ENCODE measurements around the gene TMTC4.
A peak's percentile ranks its signal among the peaks of the same experiment; 100 is the strongest.
"Not testable (repeated sequence)": the region's sequence is repeated elsewhere in the genome, so short reads cannot be mapped to it uniquely, and the experiment has no call there.

The TMTC4 gene

DNA sequence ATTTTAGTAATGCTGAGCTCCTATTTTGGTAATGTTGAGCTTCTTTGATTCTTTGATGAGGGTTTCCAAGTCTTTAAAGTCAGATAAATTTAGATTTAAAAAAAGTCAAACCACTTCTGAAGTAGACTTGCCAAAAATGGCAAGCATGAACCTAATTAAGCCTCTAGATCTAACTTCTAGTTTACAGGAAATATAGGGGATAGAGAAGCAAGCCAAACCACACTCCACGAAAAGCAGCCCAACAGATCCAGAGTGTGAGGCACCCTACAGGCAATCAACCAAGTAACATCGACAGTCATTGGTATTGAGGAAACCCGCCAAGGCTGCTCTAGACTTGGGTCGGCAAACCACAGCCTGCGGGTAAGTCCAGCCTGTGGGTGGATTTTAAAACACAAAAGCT, 89.7 kb downstream of the TMTC4 start:
- no peak for DNase-seq (ENCODE audit: low read depth)

- DNase-seq (ENCODE audit: low read depth) = no peak
Measured at GRCh38 chr13:100581504-100581903, 93.1 kb downstream of the TMTC4 start.

DNA sequence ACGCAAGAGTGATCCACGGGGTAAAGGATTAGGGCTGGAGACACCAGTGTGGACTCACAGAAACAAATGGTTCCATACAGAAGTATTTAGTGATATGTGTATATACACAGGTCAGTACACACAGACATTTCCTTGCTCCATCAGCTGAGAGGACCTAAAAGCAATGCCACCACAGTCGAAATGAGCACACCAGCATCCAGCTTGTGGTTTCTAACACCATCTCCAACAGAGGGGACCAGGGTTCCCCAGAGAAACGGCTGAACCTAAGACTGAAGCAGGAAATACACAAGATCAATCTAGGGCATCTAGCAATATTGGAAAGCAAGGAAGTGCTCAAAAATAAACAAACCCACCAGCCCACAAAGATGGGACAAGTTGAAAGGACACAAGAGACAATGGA, 93.6 kb downstream of the TMTC4 start:
- no peak for DNase-seq (ENCODE audit: low read depth)

GRCh38 chr13:100580045-100580444, 94.5 kb downstream of the TMTC4 start:
- no peak for DNase-seq (ENCODE audit: low read depth)

GRCh38 chr13:100577239-100577638, 97.4 kb downstream of the TMTC4 start:
- not testable (repeated sequence) for DNase-seq (ENCODE audit: low read depth)

GRCh38 chr13:100573121-100573520, 101.5 kb downstream of the TMTC4 start:
- peak; percentile 64 for DNase-seq (ENCODE audit: low read depth)

- DNase-seq (ENCODE audit: low read depth) = no peak
Measured at GRCh38 chr13:100566543-100566942, 108.1 kb downstream of the TMTC4 start.

DNA sequence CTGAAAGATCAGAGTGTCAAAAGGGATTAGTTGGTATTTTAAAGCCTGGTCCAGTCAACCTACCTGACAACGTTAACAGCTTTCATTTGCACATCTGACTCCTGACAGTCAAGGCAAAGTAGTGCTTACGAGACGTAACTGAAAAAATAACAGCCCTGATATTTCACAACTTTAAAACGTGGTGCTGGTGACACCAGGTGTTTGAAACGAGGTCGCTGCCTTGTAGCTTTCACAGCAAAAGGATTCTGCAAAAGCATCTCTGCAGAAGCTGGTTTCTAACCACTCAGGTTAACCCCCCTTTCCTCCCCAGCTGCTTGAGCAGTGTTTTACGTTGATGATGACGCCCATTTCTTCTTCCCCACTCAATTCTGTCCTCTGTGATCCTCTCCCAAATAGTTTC, 109.3 kb downstream of the TMTC4 start:
- DNase-seq (ENCODE audit: low read depth) = no peak

GRCh38 chr13:100564444-100565223, 110.0 kb downstream of the TMTC4 start:
- no peak for DNase-seq (ENCODE audit: low read depth)

GRCh38 chr13:100563779-100564178, 110.8 kb downstream of the TMTC4 start:
- no peak for DNase-seq (ENCODE audit: low read depth)

DNA sequence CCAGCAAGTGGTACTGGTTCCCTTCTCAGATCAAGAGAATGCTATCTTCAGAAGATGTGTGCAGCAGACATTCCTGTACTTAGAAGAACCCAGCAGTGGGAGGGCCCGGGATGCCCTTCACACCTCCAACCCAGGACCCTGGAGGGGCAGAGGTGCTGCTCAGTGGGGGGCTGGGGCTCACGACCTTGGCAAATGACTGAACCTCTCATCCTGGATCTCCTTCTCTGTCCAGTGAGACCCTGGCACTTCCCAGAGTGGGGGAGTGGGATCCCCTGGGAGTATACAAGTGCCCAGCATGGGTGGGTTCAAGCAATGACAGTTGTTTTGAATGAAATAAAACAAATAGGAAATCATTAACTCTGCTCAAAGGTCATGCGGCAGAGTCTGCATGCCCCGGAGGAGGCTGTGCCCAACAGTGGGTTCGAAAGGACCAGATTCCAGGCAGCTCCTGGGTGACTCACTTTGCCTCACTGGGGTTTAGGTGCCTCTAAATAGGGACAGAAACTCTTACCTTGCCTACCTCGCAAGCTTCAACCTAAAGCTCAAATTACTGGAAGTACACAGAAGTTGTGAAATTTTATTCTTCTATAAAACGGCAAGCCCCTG, 112.9 kb downstream of the TMTC4 start:
- DNase-seq (ENCODE audit: low read depth) = no peak

- DNase-seq (ENCODE audit: low read depth) = no peak
Measured at GRCh38 chr13:100561158-100561499, 113.5 kb downstream of the TMTC4 start.

GRCh38 chr13:100560498-100561157, 114.0 kb downstream of the TMTC4 start:
- no peak for DNase-seq (ENCODE audit: low read depth)

- DNase-seq (ENCODE audit: low read depth) = no peak
Measured at GRCh38 chr13:100559886-100560285, 114.7 kb downstream of the TMTC4 start.
